MM.1S (cell line): ENCODE measurements around the gene CYP2E1.
"Not testable (repeated sequence)": the region's sequence is repeated elsewhere in the genome, so short reads cannot be mapped to it uniquely, and the experiment has no call there.

Experiments used
- EZH2phosphoT487 ChIP-seq: fragments of 300-600 bp; sonication (generic); IDR thresholded peaks from 2 replicates; pipeline ENCODE4 v1.6.1; 2018; ENCODE audit warnings: antibody characterized with exemption, low read length
- TF ChIP-seq, protein P1 (sequence below): fragments of 300-600 bp; sonication (generic); IDR thresholded peaks from 2 replicates; pipeline ENCODE4 v1.5.1; 2016; ENCODE audit warnings: antibody characterized with exemption, low read length, mixed read lengths

DNA sequence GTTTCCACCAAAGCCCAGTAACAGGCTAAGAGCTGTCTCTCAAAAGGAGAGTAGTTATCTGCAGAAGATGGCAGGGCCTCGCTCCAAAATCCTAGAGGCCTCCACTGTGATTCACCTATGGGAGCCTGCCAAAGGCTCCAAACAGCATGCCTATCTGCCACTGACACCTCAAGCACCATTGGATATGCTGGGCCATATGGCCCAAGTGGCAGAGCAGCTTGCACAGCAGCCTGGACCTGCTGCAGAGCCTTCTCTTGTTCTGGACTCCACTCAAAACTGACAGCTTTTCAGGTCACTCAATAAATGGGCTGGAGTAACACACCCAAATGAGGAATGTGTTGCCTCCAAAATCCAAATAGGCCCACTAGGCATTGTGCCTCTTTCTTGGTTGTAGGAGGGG, 28.0 kb upstream of the CYP2E1 start:
- TF ChIP-seq, protein P1, sequence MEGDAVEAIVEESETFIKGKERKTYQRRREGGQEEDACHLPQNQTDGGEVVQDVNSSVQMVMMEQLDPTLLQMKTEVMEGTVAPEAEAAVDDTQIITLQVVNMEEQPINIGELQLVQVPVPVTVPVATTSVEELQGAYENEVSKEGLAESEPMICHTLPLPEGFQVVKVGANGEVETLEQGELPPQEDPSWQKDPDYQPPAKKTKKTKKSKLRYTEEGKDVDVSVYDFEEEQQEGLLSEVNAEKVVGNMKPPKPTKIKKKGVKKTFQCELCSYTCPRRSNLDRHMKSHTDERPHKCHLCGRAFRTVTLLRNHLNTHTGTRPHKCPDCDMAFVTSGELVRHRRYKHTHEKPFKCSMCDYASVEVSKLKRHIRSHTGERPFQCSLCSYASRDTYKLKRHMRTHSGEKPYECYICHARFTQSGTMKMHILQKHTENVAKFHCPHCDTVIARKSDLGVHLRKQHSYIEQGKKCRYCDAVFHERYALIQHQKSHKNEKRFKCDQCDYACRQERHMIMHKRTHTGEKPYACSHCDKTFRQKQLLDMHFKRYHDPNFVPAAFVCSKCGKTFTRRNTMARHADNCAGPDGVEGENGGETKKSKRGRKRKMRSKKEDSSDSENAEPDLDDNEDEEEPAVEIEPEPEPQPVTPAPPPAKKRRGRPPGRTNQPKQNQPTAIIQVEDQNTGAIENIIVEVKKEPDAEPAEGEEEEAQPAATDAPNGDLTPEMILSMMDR = not testable (repeated sequence)
- not testable (repeated sequence) for TF ChIP-seq EZH2phosphoT487
